GM12878 (cell line): Measurements from ENCODE around the gene MAP4. TPM values are rescaled to one million over a fixed set of nuclear protein-coding genes. Genes with fewer than 3 reads are reported as not detected.

Source experiments
- ATAC-seq: fragments of 200-7000 bp; cut with Tn5 transposase; 3 replicates; pipeline ENCODE4 v1.9.1; 2020; ENCODE audit warnings: mild to moderate bottlenecking, moderate library complexity
- BruUV-seq: library from RNA; stranded (reverse); fragments of 400-500 nt; replicated peaks from 2 replicates; lab custom pipeline; 2021; lab: Mats Ljungman, UMichigan
- CTCF ChIA-PET: fragments of 300-600 bp; sonication (Branson Sonifier 250); formaldehyde crosslinking; extraction: SDS; loops from one replicate; lab custom pipeline; 2021; ENCODE audit warnings: inconsistent platforms; lab: Yijun Ruan, JAX
- POLR2A ChIA-PET: fragments of 350-600 bp; formaldehyde crosslinking; extraction: SDS; loops from one replicate; lab custom pipeline; 2021; ENCODE audit warnings: inconsistent platforms; lab: Charles Lee
- RAD21 ChIA-PET: fragments of 300-600 bp; sonication (Branson Sonifier 250); formaldehyde crosslinking; loops from one replicate; lab custom pipeline; 2023; ENCODE audit warnings: antibody characterized with exemption; ENCODE audit not compliant: unreplicated experiment; lab: Charles Lee
- SMC1A ChIA-PET: fragments of 300-600 bp; sonication (Branson Sonifier 250); formaldehyde crosslinking; loops from one replicate; lab custom pipeline; 2023; ENCODE audit not compliant: unreplicated experiment, uncharacterized antibody; lab: Charles Lee
- DNase-seq: peaks from one replicate; pipeline ENCODE4 v3.0.0-alpha.2; 2011; ENCODE audit warnings: low read depth, low spot score
- FAIRE-seq: peaks from 3 replicates; lab custom pipeline; 2011; peaks lifted over from hg19 to GRCh38; lab: Jason Lieb, UNC
- H2AFZ ChIP-seq: 2 replicates; pipeline ENCODE4 v1.6.0; 2011; ENCODE audit warnings: low read depth, low read length, control low read depth; ENCODE audit not compliant: control insufficient read depth
- H3K27ac ChIP-seq: 2 replicates; pipeline ENCODE4 v1.5.1; 2011; ENCODE audit warnings: control low read depth; ENCODE audit not compliant: control insufficient read depth, insufficient read depth
- H3K27me3 ChIP-seq, 2 experiments: replicated peaks in 1 of 2; 2 replicates each; pipeline versions ENCODE4 v1.6.0 to v1.6.1; 2011; ENCODE audit warnings: low read length in 1 of 2; ENCODE audit not compliant: control insufficient read depth in 2 of 2, insufficient read depth in 2 of 2
- H3K36me3 ChIP-seq, 2 experiments: 2 replicates each; pipeline ENCODE4 v1.5.1; 2011; ENCODE audit warnings: low read length in 1 of 2; ENCODE audit not compliant: control insufficient read depth in 2 of 2, insufficient read depth in 2 of 2
- H3K4me1 ChIP-seq: 2 replicates; pipeline ENCODE4 v1.6.1; 2011; ENCODE audit warnings: mild to moderate bottlenecking, low read length, moderate library complexity, mixed read lengths; ENCODE audit not compliant: control insufficient read depth, insufficient read depth
- H3K4me2 ChIP-seq: 2 replicates; pipeline ENCODE4 v1.6.0; 2011; ENCODE audit warnings: control low read depth; ENCODE audit not compliant: control insufficient read depth, insufficient read depth
- H3K4me3 ChIP-seq: fragments of 200-600 bp; sonication (generic); 2 replicates; pipeline ENCODE4 v1.5.1; 2016
- H3K79me2 ChIP-seq: 2 replicates; pipeline ENCODE4 v1.6.0; 2011; ENCODE audit warnings: low read length; ENCODE audit not compliant: control insufficient read depth, insufficient read depth
- H3K9ac ChIP-seq: 2 replicates; pipeline ENCODE4 v1.8.0; 2011; ENCODE audit warnings: low read length, control low read depth, mixed read lengths; ENCODE audit not compliant: control insufficient read depth, insufficient read depth
- H3K9me3 ChIP-seq: replicated peaks from 3 replicates; pipeline ENCODE4 v1.5.1; 2011; ENCODE audit warnings: mild to moderate bottlenecking, low read length; ENCODE audit not compliant: control insufficient read depth, insufficient read depth
- H4K20me1 ChIP-seq: 2 replicates; pipeline ENCODE4 v1.6.0; 2011; ENCODE audit not compliant: control insufficient read depth, insufficient read depth
- FOXK2 ChIP-seq: fragments of 450-650 bp; IDR thresholded peaks from 2 replicates; pipeline ENCODE4 v1.6.1; 2017; ENCODE audit warnings: mild to moderate bottlenecking, moderate library complexity
- GATAD2B ChIP-seq: fragments of 450-650 bp; conservative IDR thresholded peaks from 2 replicates; pipeline ENCODE4 v1.6.1; 2017; ENCODE audit warnings: low read depth, mild to moderate bottlenecking, moderate library complexity
- HDAC2 ChIP-seq: fragments of 200-600 bp; sonication (generic); IDR thresholded peaks from 2 replicates; pipeline ENCODE4 v1.6.1; 2017
- JUNB ChIP-seq: IDR thresholded peaks from 2 replicates; pipeline ENCODE4 v1.6.1; 2016; ENCODE audit warnings: antibody characterized with exemption, mild to moderate bottlenecking
- KLF5 ChIP-seq: fragments of 450-650 bp; IDR thresholded peaks from 2 replicates; pipeline ENCODE4 v1.6.1; 2014; ENCODE audit warnings: mild to moderate bottlenecking; ENCODE audit not compliant: partially characterized antibody
- MTA3 ChIP-seq: IDR thresholded peaks from 2 replicates; pipeline ENCODE4 v1.6.1; 2012; ENCODE audit warnings: low read length, inconsistent platforms, borderline replicate concordance
- PAX5 ChIP-seq: IDR thresholded peaks from 2 replicates; pipeline ENCODE4 v1.6.1; 2011; ENCODE audit warnings: low read depth, low read length, borderline replicate concordance
- PBX3 ChIP-seq: IDR thresholded peaks from 2 replicates; pipeline ENCODE4 v1.6.1; 2011; ENCODE audit warnings: mild to moderate bottlenecking, low read depth, low read length, moderate library complexity; ENCODE audit not compliant: insufficient replicate concordance
- POLR2A ChIP-seq: IDR thresholded peaks from 2 replicates; pipeline ENCODE4 v1.6.1; 2011; ENCODE audit warnings: low read depth, mild to moderate bottlenecking, low read length
- POLR2AphosphoS5 ChIP-seq: IDR thresholded peaks from 2 replicates; pipeline ENCODE4 v1.6.1; 2011; ENCODE audit warnings: mild to moderate bottlenecking, low read length, inconsistent platforms
- RB1 ChIP-seq: fragments of 450-650 bp; formaldehyde crosslinking; IDR thresholded peaks from 2 replicates; pipeline ENCODE4 v1.6.1; 2017; ENCODE audit warnings: mild to moderate bottlenecking, borderline replicate concordance
- SIN3A ChIP-seq: IDR thresholded peaks from 2 replicates; pipeline ENCODE4 v1.6.1; 2012; ENCODE audit warnings: low read depth, low read length, improper control_type of control experiment
- SMAD5 ChIP-seq: IDR thresholded peaks from 2 replicates; pipeline ENCODE4 v1.6.1; 2016; ENCODE audit warnings: antibody characterized with exemption, low read depth
- TBL1XR1 ChIP-seq: IDR thresholded peaks from 2 replicates; pipeline ENCODE4 v1.6.1; 2012; ENCODE audit warnings: low read depth, low read length, improper control_type of control experiment
- ZNF274 ChIP-seq: IDR thresholded peaks from one replicate; pipeline ENCODE4 v1.8.0; 2011; ENCODE audit not compliant: insufficient read length, insufficient read depth
- WGBS: methylation state at CpG from one replicate; pipeline ENCODE4 v1.1.6; 2016; ENCODE audit warnings: low lambda C conversion rate; ENCODE audit not compliant: insufficient replicate concordance, insufficient coverage; ENCODE audit errors: missing lambda C conversion rate; 5-methylcytosine and 5-hydroxymethylcytosine counted together
- in situ Hi-C: fragments of 300-500 bp; cut with MboI; formaldehyde crosslinking; loops from 9 replicates; pipeline ENCODE4 v1.14.3; 2018; ENCODE audit warnings: mixed read lengths
- intact Hi-C: fragments of 100-400 bp; cut with micrococcal nuclease; formaldehyde crosslinking; loops from one replicate; pipeline ENCODE4 v1.14.2; 2022; ENCODE audit not compliant: unreplicated experiment
- polyA plus RNA-seq, 11 experiments: library from polyadenylated mRNA; depleted of rRNA in 4 of 11; unstranded in 6 of 11; stranded (reverse) in 5 of 11; fragments of >200 nt; fragmentation: Nextera tagmentation in 4 of 11; fragmentation: Illumina TruSeq in 1 of 11; extraction: Ambion mirVana in 4 of 11; extraction: Trizol in 1 of 11; gene quantifications; 1 replicate in 1 of 11; 2 replicates in 10 of 11; pipeline versions ENCODE4 v1.2.1 to v1.2.3, GENCODE V29; 2011 to 2016; ENCODE audit warnings: inconsistent platforms in 2 of 11, missing spikeins in 2 of 11, low read depth in 1 of 11
- total RNA-seq, 4 experiments: library from RNA; depleted of rRNA in 3 of 4; stranded (reverse); fragments of >200 nt in 3 of 4; fragmentation: Illumina TruSeq in 1 of 4; extraction: Trizol in 1 of 4; gene quantifications; 2 replicates each; pipeline versions ENCODE4 v1.2.1 to v1.2.3, GENCODE V29; 2013 to 2021
- TF ChIP-seq, protein P1 (sequence below): fragments of 450-650 bp; formaldehyde crosslinking; IDR thresholded peaks from 2 replicates; pipeline ENCODE4 v1.5.0; 2022; ENCODE audit warnings: mild to moderate bottlenecking, missing genetic modification characterization

Gene MAP4
- total and polyA plus RNA-seq, 10 of the 15 experiments (the other 5 are each of a cell fraction or from before 2014, with no cell fraction given) = 22.2 to 145 (median 47.2) TPM

DNA sequence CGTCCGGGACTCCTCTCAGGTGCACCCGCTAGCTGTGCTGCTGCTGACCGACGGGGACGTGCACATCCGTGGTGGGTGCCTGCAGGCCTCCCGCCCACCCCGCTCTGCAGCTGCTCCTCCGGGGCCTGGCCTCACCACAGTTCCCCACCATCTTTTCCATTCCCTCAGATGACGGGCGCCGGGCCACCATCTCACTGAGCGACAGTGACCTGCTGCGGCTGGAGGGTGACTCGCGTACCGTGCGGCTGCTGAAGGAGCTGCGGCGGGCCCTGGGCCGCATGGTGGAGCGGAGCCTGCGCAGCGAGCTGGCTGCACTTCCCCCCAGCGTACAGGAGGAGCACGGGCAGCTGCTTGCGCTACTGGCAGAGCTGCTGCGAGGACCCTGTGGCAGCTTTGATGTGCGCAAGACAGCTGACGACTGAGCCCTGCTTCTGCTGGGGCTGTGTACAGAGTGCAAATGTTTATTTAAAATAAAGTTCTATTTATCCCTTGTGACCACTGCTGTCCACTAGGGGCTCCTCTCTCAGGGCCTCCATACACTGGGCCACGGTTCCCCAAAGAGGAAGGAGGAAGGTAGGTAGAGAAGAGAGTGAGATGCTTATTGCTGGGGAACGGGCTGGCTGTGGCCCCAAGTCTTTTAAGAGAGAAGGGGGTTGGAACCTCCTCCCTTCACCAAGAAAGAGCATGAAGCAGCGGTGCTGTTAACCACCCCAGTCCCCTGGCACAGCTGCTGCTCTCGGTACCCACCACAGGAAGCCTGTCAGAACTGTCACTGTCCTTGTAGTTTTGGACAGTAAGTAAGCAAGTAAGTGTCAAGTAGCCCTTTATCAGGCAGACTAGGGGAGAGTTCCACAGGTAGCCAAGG lies 166.3 kb downstream of the MAP4 start:
- Histone ChIP-seq H2AFZ (no peak overlapping the region), H3K9me3 (no peaks in the 10 kb centered on the region), H3K4me3 (no peak overlapping the region), H3K4me2 (no peak overlapping the region), H3K36me3 (peaks cover 9 to 53% of the 10 kb centered on the region in 2 experiments), H3K27me3 (no peaks in the 10 kb centered on the region), H3K4me1 (no peaks in the 10 kb centered on the region), H3K9ac (no peak overlapping the region), H4K20me1 (no peaks in the 10 kb centered on the region), H3K27ac (no peak overlapping the region), H3K79me2 (no peaks in the 10 kb centered on the region)
- CTCF ChIA-PET = interaction anchor here (0.7 to 2.2 kb wide), 4 partner anchors 12 to 302 kb away, joined by 3 to 6 read pairs (median 4); no protein-coding TSS in a partner anchor
- SMC1A ChIA-PET = no interaction called here
- ATAC-seq (peak; percentile 75), DNase-seq (no peak), FAIRE-seq (no peak)
- POLR2A ChIA-PET = no interaction called here
- BruUV-seq = TSS peak; percentile 40
- WGBS = 88% methylated on average over 35 of the region's 35 CpGs
- intact Hi-C loops = no loop called here
- in situ Hi-C loops = no loop called here
- RAD21 ChIA-PET = no interaction called here
- TF ChIP-seq MTA3 = no peak
- TF ChIP-seq, protein P1, sequence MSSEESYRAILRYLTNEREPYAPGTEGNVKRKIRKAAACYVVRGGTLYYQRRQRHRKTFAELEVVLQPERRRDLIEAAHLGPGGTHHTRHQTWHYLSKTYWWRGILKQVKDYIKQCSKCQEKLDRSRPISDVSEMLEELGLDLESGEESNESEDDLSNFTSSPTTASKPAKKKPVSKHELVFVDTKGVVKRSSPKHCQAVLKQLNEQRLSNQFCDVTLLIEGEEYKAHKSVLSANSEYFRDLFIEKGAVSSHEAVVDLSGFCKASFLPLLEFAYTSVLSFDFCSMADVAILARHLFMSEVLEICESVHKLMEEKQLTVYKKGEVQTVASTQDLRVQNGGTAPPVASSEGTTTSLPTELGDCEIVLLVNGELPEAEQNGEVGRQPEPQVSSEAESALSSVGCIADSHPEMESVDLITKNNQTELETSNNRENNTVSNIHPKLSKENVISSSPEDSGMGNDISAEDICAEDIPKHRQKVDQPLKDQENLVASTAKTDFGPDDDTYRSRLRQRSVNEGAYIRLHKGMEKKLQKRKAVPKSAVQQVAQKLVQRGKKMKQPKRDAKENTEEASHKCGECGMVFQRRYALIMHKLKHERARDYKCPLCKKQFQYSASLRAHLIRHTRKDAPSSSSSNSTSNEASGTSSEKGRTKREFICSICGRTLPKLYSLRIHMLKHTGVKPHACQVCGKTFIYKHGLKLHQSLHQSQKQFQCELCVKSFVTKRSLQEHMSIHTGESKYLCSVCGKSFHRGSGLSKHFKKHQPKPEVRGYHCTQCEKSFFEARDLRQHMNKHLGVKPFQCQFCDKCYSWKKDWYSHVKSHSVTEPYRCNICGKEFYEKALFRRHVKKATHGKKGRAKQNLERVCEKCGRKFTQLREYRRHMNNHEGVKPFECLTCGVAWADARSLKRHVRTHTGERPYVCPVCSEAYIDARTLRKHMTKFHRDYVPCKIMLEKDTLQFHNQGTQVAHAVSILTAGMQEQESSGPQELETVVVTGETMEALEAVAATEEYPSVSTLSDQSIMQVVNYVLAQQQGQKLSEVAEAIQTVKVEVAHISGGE (CRISPR knock-in tag) = no peak
- TF ChIP-seq RB1 = no peak
- no peak for TF ChIP-seq SIN3A
- TF ChIP-seq KLF5 = no peak
- no peak for TF ChIP-seq PAX5
- no peak for TF ChIP-seq JUNB
- TF ChIP-seq GATAD2B = no peak
- no peak for TF ChIP-seq FOXK2
- TF ChIP-seq HDAC2 = no peak
- TF ChIP-seq POLR2A = peak; percentile 66
- peak; percentile 69; the same call in 1 of the 2 replicates for TF ChIP-seq SMAD5
- no peak for TF ChIP-seq ZNF274
- TF ChIP-seq POLR2AphosphoS5 = 0 out of 2 replicates have a peak, but pooled peaks have one; percentile 45
- no peak for TF ChIP-seq PBX3
- no peak for TF ChIP-seq TBL1XR1
